DND-41 (cell line): Measurements from ENCODE around the gene CBX5.

Source experiments
- CTCF ChIP-seq: IDR thresholded peaks from 2 replicates; pipeline ENCODE4 v1.5.1; 2012; ENCODE audit warnings: borderline replicate concordance, low read length, moderate library complexity, mild to moderate bottlenecking; ENCODE audit not compliant: poor library complexity, severe bottlenecking; ENCODE audit errors: extremely low read depth
- EZH2 ChIP-seq: IDR thresholded peaks from 3 replicates; pipeline ENCODE4 v1.6.1; 2012; ENCODE audit warnings: borderline replicate concordance, low read depth, mild to moderate bottlenecking, moderate library complexity, low read length, inconsistent platforms; ENCODE audit not compliant: severe bottlenecking

- TF ChIP-seq CTCF (no peak), EZH2 (no peak)
Measured at GRCh38 chr12:54189198-54189539, 90.8 kb downstream of the CBX5 start.
